Measurements from ENCODE around the gene ARSD.

Gene ARSD

DNA sequence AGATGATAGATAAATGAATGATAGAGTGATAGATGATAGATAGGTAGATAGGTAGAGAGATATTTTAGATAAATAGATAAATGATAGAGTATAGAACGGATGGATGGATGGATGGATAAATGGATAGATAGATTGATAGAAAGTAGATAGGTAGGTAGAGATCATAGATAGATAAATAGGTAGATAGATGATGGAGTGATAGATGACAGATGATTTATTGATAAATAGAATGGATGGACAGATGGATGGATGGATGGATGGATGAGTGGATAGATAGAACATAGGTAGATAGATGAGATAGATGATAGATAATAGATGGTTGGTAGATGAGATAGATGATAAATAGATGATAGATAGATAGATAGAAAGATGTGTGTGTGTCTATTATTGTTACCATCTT, 49.5 kb downstream of the ARSD start:
- TF ChIP-seq, protein P1, sequence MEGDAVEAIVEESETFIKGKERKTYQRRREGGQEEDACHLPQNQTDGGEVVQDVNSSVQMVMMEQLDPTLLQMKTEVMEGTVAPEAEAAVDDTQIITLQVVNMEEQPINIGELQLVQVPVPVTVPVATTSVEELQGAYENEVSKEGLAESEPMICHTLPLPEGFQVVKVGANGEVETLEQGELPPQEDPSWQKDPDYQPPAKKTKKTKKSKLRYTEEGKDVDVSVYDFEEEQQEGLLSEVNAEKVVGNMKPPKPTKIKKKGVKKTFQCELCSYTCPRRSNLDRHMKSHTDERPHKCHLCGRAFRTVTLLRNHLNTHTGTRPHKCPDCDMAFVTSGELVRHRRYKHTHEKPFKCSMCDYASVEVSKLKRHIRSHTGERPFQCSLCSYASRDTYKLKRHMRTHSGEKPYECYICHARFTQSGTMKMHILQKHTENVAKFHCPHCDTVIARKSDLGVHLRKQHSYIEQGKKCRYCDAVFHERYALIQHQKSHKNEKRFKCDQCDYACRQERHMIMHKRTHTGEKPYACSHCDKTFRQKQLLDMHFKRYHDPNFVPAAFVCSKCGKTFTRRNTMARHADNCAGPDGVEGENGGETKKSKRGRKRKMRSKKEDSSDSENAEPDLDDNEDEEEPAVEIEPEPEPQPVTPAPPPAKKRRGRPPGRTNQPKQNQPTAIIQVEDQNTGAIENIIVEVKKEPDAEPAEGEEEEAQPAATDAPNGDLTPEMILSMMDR (IDR thresholded peaks at IDR 0.05; ENCODE audit: borderline replicate concordance, insufficient read depth, low read depth, low read length) = no peak
- no peak overlapping the region for H3K4me3 ChIP-seq (ENCODE audit: low read depth, low read length)

DNA sequence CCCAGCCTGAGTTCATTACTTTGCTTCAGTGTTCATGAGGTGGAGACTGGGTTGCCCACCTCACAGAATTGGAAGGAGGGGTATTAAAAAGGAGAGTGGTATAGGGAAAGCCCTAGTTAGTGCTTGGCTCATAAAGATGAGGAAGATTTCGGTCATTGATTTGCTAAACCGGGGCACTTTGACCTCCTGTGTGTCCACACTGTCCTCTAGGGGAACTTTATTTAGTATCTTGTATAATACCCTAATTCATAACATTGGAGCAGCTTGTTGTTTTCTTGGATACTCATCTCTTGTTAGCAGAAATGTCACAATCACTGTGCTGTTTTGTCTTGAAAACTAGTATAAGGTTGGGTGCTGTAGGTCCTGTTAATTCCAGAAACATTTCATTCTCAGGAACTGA, 50.6 kb downstream of the ARSD start:
- H3K4me3 ChIP-seq (ENCODE audit: low read depth, low read length) = no peak overlapping the region
- TF ChIP-seq, protein P1 (IDR thresholded peaks at IDR 0.05; ENCODE audit: borderline replicate concordance, insufficient read depth, low read depth, low read length) = no peak

DNA sequence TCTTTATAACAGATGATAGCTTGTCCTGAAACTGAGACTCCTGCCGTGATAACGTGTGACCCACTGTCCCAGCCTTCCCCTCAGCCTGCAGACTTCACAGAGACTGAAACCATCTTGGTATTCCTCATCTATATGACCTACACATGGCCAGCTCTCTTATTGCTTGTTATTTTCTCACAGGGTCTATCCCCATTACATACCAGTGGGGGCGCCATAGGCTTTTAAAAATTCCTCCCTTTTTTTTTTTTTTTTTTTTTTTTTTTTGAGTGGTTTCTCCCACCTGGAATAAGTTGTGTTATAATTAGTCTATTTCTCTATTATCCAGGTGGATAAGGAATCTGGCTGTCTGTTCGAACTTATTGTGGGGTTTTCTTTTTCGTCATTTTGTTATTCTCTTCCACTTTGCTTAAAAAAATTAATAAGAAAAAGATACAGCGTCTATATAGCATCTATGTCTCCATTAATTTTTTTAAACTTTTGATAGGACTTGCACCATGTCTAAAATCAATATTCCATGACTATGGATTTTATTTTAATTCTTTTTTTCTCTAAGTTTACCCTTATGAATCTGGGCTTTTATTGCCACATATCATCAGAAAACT, 53.2 kb downstream of the ARSD start:
- TF ChIP-seq, protein P1 (IDR thresholded peaks at IDR 0.05; ENCODE audit: borderline replicate concordance, insufficient read depth, low read depth, low read length) = no peak
- H3K4me3 ChIP-seq (ENCODE audit: low read depth, low read length) = no peak overlapping the region

DNA sequence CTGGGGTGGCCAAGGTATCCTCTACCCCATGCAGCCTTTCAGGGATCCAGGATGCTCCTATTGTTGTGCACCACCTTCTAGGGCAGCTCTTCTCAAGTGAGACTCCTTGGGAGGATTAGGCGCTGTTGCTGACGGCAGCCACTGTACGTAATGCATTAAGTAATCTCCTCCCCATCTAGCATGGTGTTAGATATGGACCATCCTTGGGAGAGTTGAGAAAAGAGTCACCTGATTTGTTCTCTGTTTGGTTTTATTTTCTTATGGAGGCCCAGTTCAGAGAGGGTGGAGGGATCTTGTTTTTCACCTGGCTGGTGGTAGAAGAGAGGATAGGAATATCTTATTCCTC, 54.0 kb downstream of the ARSD start:
- TF ChIP-seq, protein P1 (IDR thresholded peaks at IDR 0.05; ENCODE audit: borderline replicate concordance, insufficient read depth, low read depth, low read length) = no peak
- H3K4me3 ChIP-seq (ENCODE audit: low read depth, low read length) = no peak overlapping the region

DNA sequence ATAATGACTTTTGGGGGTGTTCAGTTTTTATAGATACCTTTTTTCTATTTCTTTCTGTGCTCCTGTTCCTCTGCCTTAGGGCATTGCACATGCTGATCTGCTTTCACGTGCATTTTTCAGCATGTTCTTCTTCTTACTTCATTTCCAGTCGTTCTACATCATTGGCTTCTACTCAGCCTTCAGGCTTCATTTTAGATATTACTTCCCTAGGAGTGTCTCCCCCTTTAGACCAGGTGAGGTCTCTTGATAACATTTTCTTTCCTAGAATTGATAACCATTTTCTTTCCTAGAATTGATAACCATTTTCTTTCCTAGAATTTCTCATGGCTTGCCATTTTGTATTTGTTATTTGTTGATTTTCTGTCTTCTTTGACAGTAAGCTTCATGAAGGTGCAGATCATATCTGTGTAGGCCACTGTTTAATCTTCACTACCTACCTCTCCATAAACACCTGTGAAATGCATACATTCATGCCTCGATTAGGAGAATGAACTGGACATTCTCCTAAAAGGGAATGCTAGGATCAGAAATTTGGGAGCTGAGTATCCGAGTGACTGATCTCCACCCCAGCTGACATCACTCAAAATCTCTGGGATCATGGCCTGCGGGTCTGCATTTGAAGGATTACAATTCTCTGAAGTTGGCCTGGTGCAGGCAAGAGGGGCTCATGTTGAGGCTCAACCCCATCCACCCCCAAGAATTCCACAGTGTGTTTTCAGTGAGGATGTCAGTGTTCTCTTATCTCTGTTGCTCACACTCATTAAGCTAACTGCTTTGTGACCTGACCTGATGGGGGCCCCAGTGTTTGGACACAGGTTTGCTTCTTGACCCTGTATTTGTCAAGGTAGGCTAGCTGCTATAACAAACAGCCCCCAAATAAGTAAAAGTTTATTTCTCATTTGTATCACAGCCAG, 54.7 kb downstream of the ARSD start:
- no peak overlapping the region for H3K4me3 ChIP-seq (ENCODE audit: low read depth, low read length)
- TF ChIP-seq, protein P1 (IDR thresholded peaks at IDR 0.05; ENCODE audit: borderline replicate concordance, insufficient read depth, low read depth, low read length) = no peak

DNA sequence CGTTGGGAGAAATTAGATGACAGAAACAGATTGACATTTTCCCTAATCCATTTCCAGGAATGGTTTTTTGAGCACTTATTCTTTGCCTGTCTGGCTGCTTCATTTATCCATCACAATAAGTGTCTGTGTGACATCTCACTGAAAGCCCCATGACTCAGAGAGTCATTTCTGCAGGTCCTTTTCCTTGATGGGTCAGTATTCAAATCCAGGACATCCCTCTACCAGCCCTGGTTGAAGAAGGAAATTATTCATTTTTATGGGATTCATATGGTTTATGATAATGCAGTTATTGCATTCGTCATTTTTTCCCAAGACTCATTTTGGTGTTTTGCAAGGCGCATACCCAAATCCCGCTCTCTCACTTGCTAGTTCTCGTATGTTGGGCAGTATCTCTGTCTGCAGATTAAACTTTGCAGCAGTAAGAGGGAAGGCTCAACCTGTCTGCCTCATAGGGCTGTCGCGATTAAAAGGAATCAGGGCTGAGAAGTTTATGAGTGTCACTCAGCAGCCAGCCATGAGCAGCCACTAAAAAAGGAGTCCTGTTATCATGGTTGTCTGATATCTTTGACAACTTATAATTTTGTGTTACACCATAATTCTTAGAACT, 56.4 kb downstream of the ARSD start:
- TF ChIP-seq, protein P1 (IDR thresholded peaks at IDR 0.05; ENCODE audit: borderline replicate concordance, insufficient read depth, low read depth, low read length) = no peak
- no peak overlapping the region for H3K4me3 ChIP-seq (ENCODE audit: low read depth, low read length)
